HT1080 (cell line): ENCODE data around the gene TUBGCP3. TPM values are rescaled to one million over a fixed set of nuclear protein-coding genes. Genes with fewer than 3 reads are reported as not detected.
"Not testable (repeated sequence)": the region's sequence is repeated elsewhere in the genome, so short reads cannot be mapped to it uniquely, and the experiment has no call there.

ENCODE experiments used
- DNase-seq: peaks from one replicate; pipeline ENCODE4 v3.0.0-alpha.2; 2015; ENCODE audit warnings: low read depth
- polyA plus RNA-seq, 2 experiments: library from polyadenylated mRNA; depleted of rRNA; stranded (reverse); fragments of >200 nt; gene quantifications; 2 replicates each; pipeline ENCODE4 v1.2.3, GENCODE V29; 2015
- total RNA-seq: library from RNA; depleted of rRNA; stranded (reverse); fragments of >200 nt; shearing (Covaris generic); gene quantifications from 2 replicates; pipeline ENCODE4 v1.2.3, GENCODE V29; 2014; rRNA removed

TUBGCP3 gene
- total RNA-seq = 19.5 and 29.7 TPM in 2 replicates
- 29.6 and 33.3 TPM in 2 replicates for polyA plus RNA-seq (2015; cell fraction: cytosol; rRNA removed)
- polyA plus RNA-seq (2015; cell fraction: nucleus; rRNA removed) = 37.9 and 43.0 TPM in 2 replicates

DNA sequence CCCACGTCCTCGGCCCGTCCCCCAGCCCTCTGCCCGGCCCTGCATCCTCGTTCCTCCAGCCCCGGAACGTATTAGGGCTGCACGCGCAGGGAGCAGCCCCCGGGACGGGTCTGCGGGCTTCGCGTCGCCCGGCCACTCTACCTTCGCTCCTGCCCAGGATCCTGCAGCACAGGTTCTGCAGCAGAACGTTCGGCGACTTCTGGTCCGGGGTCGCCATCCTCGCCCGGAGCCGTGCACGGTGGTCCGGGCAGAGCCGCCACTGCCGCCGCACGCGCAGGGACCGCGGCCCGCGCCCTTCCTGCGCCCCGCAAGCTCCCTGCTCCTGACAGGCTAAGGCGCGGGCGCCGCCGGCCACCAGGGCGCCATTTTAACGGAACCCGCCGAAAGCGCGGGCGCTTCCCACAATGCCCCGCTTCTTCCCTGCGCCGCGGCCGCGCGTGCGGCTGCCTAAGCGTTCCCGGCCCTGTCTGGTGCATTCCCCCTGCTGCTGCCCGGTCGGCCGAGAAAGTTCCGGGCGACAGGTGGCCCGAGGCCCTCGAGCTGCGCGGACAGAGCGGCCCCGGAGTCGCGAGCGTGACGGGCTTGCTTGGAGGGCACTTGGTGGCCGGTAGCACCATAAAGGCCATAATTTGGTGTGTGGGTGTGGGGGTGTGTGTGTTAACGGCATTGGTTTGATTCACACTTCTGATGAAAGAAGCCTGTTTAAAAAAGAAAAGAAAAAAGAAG, at the start of gene TUBGCP3:
TUBGCP3 (minus strand) TSS at position 390 of the 726 bp plus-strand sequence; CDS start at position 217, 173 bp downstream.
- DNase-seq = peak; percentile 78

DNA sequence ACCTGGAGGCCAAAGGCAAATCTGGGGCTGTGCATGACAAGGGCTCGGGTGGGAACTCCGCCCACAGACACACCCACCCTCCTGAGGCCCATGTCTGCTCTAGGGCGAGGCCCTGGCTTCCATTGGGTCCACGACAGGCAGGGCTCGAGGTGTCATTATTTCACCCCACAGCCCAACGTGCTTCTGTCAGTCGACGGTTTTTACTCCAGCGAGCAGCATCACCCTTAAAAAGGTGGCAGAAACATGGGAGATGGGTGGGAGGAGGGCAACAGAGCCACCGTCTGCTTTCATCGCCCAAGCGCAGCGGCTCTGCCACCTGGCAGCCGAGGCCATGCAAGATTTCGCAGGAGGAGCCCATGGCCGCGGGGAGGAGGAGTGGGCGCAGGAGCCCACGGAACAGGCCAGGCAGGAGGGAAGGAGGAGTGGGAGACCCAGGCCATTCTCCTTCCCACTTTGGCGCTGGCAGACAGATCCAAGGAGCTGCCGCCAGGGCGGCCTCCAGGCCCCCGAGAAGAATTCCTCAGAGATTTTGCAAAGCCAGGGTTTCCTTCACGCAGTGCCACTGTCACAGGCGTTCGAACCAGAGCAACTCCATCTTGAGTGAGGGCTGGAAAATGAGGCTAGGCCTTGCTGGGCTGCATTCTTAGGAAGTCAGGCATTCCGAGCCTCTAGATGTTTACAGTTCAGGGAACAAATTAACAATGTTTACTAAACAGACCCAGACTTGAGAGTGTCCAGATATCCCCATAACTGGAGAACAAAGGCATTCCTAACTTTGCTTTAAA, 49.3 kb upstream of the TUBGCP3 start:
- no peak for DNase-seq

- DNase-seq = no peak
These were observed 48.5 kb upstream of the TUBGCP3 start for GRCh38 chr13:112636401-112636975.

GRCh38 chr13:112635323-112635722, 47.4 kb upstream of the TUBGCP3 start:
- no peak for DNase-seq

GRCh38 chr13:112634102-112634501, 46.1 kb upstream of the TUBGCP3 start:
- DNase-seq = peak; percentile 18

DNA sequence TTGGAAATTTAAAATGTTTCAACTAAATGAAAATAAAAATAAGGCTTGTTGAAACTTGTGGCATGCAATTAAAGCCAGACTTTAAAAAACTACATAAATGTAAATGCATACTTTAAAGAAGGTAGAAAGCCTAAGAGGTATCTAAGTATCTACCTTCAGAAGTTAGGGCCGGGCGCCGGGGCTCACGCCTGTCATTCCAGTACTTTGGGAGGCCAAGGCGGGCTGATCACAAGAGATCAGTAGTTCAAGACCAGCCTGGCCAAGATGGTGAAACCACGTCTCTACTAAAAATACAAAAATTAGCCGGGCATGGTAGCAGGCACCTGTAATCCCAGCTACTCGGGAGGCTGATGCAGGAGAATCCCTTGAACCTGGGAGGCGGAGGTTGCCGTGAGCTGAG, 42.3 kb upstream of the TUBGCP3 start:
- not testable (repeated sequence) for DNase-seq

GRCh38 chr13:112629161-112629560, 41.2 kb upstream of the TUBGCP3 start:
- no peak for DNase-seq

DNA sequence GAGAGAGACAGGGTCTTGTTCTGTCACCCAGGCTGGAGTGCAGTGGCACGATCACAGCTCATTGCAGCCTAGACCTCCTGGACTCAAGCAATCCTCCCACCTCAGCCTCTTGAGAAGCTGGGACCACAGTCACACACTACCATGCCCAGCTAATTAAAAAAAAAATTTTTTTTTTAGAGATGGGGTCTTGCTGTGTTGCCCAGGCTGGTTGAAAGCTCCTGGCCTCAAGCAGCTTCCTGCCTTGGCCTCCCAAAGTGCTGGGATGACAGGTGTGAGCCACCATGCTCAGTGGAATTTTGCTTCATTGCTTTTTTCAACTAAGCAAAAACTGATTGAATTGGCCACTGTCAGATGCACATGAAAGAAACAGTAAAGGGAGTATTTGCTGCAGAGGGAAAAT, 39.7 kb upstream of the TUBGCP3 start:
- not testable (repeated sequence) for DNase-seq

- DNase-seq = no peak
These were observed 39.2 kb upstream of the TUBGCP3 start for GRCh38 chr13:112627161-112627560.

DNA sequence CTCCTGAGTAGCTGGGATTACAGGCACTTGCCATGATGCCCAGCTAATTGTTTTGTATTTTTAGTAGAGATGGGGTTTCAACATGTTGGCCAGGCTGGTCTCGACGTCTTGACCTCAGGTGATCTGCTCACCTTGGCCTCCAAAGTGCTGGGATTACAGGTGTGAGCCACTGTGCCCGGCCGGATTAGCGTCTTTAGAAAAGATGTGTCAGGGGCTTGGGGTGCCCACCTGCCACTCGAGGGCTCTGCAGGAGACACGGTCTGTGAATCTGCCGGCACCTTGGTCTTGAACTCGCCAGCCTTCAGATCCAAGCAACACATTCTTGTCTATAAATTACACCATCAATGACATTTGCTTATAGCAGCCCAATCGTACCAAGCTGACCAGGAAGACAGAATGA, 38.8 kb upstream of the TUBGCP3 start:
- no peak for DNase-seq

- DNase-seq = no peak
These were observed 38.2 kb upstream of the TUBGCP3 start for GRCh38 chr13:112626124-112626523.

- DNase-seq = no peak
These were observed 37.7 kb upstream of the TUBGCP3 start for GRCh38 chr13:112625698-112626097.

- no peak for DNase-seq
These were observed 36.9 kb upstream of the TUBGCP3 start for GRCh38 chr13:112624602-112625430.

DNA sequence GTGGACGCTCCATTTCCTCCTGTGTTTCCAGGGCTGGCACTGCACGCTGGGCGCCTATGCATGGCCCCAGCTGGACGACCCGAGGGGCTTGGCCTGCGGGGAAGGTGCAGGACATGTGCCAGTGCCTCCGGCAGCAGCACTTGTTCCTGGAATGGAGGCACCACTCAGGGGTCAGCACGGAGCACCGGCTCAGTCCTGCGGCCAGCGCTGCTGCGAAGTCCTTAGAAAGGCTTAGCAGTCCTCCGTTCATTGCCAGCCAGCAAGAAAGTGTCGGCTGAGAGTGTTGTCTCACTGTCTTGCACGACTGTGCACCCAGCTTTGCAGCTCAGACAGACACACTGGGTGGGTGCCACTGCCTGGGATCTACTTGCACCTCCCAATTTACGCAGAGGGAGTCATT, 36.1 kb upstream of the TUBGCP3 start:
- no peak for DNase-seq

GRCh38 chr13:112623051-112623711, 35.2 kb upstream of the TUBGCP3 start:
- no peak for DNase-seq

DNA sequence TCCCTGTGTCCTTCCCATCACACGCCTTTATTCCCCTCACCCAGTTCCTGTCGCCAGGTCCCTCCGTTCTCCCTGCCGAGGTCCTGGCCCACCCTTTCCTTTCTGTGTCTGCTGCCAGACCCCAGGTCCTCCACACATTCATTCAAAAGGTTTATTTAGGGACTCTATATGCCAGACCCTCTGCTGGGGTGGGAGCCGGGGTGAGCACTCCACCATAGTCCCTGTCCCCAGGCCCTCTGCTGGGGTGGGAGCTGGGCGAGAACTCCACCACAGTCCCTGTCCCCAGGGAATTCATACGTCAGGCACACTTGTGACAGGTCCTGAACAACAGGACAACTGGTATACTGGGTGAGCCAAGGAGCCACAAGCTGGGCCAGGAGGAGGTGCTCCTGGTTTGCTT, 34.4 kb upstream of the TUBGCP3 start:
- DNase-seq = no peak

- peak; percentile 32 for DNase-seq
These were observed 32.0 kb upstream of the TUBGCP3 start for GRCh38 chr13:112619730-112620631.

DNA sequence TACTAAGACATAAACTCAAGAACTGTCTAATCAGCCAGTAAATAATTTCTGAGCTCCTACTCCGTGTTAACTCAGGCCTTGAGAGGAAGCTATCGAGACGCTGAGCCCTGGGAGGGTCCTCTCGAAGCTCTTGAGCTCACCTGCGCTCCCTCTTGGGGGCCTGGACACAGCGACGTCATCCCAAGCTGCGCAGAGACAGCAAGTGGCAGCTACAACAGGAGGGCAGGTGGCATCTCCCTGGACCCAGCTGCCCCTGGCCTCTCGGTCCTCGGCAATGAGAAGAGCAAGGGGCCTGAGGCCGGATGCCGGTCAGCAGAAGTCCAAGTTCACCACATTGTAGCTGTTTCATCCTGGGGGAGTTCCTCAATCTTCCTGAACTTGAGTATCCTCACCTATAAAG, 30.5 kb upstream of the TUBGCP3 start:
- DNase-seq = no peak

- DNase-seq = no peak
These were observed 29.9 kb upstream of the TUBGCP3 start for GRCh38 chr13:112617754-112618375.
